ENCODE data around the gene RUBCNL. TPM values are rescaled to one million over a fixed set of nuclear protein-coding genes. Genes with fewer than 3 reads are reported as not detected.

RUBCNL gene
- total RNA-seq, 1 experiment from 2014 or later = 16.0 TPM

- ChIA-PET POLR2A (no interaction called here), CTCF (no interaction called here)
- Histone ChIP-seq H3K27me3 (replicated peaks; ENCODE audit: control insufficient read depth, insufficient read depth, low read length) (no peaks in the 10 kb centered on the region), H3K4me3 (ENCODE audit: low read depth, low read length) (no peak overlapping the region), H3K4me1 (no peaks in the 10 kb centered on the region), H3K36me3 (ENCODE audit: control insufficient read depth, insufficient read depth, low read length) (no peaks in the 10 kb centered on the region), H3K9me3 (no peaks in the 10 kb centered on the region)
- H3K27me3 Mint-ChIP-seq (ENCODE audit: insufficient read depth, unreplicated experiment) = no peaks in the 10 kb centered on the region
- TF ChIP-seq CTCF (IDR thresholded peaks at IDR 0.05; ENCODE audit: insufficient read depth in 1 of 2, low read depth in 1 of 2, low read length in 1 of 2, severe bottlenecking in 1 of 2, unreplicated experiment in 1 of 2) = no peak
- peaks cover 7% of the 10 kb centered on the region for H3K4me1 Mint-ChIP-seq (ENCODE audit: low read depth, unreplicated experiment)
- no peak overlapping the region for H3K27ac Mint-ChIP-seq (ENCODE audit: unreplicated experiment)
- BruUV-seq (replicated peaks) = no TSS peak
- H3K9me3 Mint-ChIP-seq (ENCODE audit: unreplicated experiment) = peaks cover 11% of the 10 kb centered on the region
- DNase-seq = no peak
- intact Hi-C loops (cut with micrococcal nuclease; ENCODE audit: unreplicated experiment) = no loop called here
- H3K36me3 Mint-ChIP-seq (ENCODE audit: insufficient read depth, unreplicated experiment) = no peaks in the 10 kb centered on the region
- H3K4me3 Mint-ChIP-seq (ENCODE audit: unreplicated experiment) = no peak overlapping the region
These were observed 72.5 kb downstream of the RUBCNL start for GRCh38 chr13:46314587-46314986.

GRCh38 chr13:46313432-46314257 is 73.4 kb downstream of the RUBCNL start:
- H3K27me3 Mint-ChIP-seq (ENCODE audit: insufficient read depth, unreplicated experiment) = no peaks in the 10 kb centered on the region
- no peaks in the 10 kb centered on the region for H3K9me3 ChIP-seq
- H3K4me3 Mint-ChIP-seq (ENCODE audit: unreplicated experiment) = no peak overlapping the region
- no peak overlapping the region for H3K4me3 ChIP-seq (ENCODE audit: low read depth, low read length)
- H3K36me3 Mint-ChIP-seq (ENCODE audit: insufficient read depth, unreplicated experiment) = no peaks in the 10 kb centered on the region
- DNase-seq = no peak
- intact Hi-C loops (cut with micrococcal nuclease; ENCODE audit: unreplicated experiment) = no loop called here
- no peak overlapping the region for H3K27ac Mint-ChIP-seq (ENCODE audit: unreplicated experiment)
- peaks cover 11% of the 10 kb centered on the region for H3K9me3 Mint-ChIP-seq (ENCODE audit: unreplicated experiment)
- no peaks in the 10 kb centered on the region for H3K27me3 ChIP-seq (replicated peaks; ENCODE audit: control insufficient read depth, insufficient read depth, low read length)
- ChIA-PET CTCF (no interaction called here), POLR2A (no interaction called here)
- H3K4me1 Mint-ChIP-seq (ENCODE audit: low read depth, unreplicated experiment) = peaks cover 7% of the 10 kb centered on the region
- no peaks in the 10 kb centered on the region for H3K4me1 ChIP-seq
- no peak for TF ChIP-seq CTCF (IDR thresholded peaks at IDR 0.05; ENCODE audit: insufficient read depth in 1 of 2, low read depth in 1 of 2, low read length in 1 of 2, severe bottlenecking in 1 of 2, unreplicated experiment in 1 of 2)
- no peaks in the 10 kb centered on the region for H3K36me3 ChIP-seq (ENCODE audit: control insufficient read depth, insufficient read depth, low read length)
- no TSS peak for BruUV-seq (replicated peaks)

- intact Hi-C loops (cut with micrococcal nuclease; ENCODE audit: unreplicated experiment) = no loop called here
- no peak for DNase-seq
- H3K9me3 ChIP-seq = no peaks in the 10 kb centered on the region
- H3K36me3 ChIP-seq (ENCODE audit: control insufficient read depth, insufficient read depth, low read length) = no peaks in the 10 kb centered on the region
- H3K27me3 ChIP-seq (replicated peaks; ENCODE audit: control insufficient read depth, insufficient read depth, low read length) = no peaks in the 10 kb centered on the region
- H3K36me3 Mint-ChIP-seq (ENCODE audit: insufficient read depth, unreplicated experiment) = no peaks in the 10 kb centered on the region
- ChIA-PET POLR2A (no interaction called here), CTCF (no interaction called here)
- TF ChIP-seq CTCF (IDR thresholded peaks at IDR 0.05; ENCODE audit: insufficient read depth in 1 of 2, low read depth in 1 of 2, low read length in 1 of 2, severe bottlenecking in 1 of 2, unreplicated experiment in 1 of 2) = no peak
- peaks cover 11% of the 10 kb centered on the region for H3K9me3 Mint-ChIP-seq (ENCODE audit: unreplicated experiment)
- H3K4me1 Mint-ChIP-seq (ENCODE audit: low read depth, unreplicated experiment) = peaks cover 7% of the 10 kb centered on the region
- H3K4me3 Mint-ChIP-seq (ENCODE audit: unreplicated experiment) = no peak overlapping the region
- no peak overlapping the region for H3K27ac Mint-ChIP-seq (ENCODE audit: unreplicated experiment)
- no peaks in the 10 kb centered on the region for H3K4me1 ChIP-seq
- no TSS peak for BruUV-seq (replicated peaks)
- H3K4me3 ChIP-seq (ENCODE audit: low read depth, low read length) = no peak overlapping the region
- H3K27me3 Mint-ChIP-seq (ENCODE audit: insufficient read depth, unreplicated experiment) = no peaks in the 10 kb centered on the region
These were observed 74.0 kb downstream of the RUBCNL start for GRCh38 chr13:46313024-46313423.
